NT2/D1 (cell line): ENCODE measurements around the gene HUNK.

Experiments
- SUZ12 ChIP-seq: IDR thresholded peaks from 2 replicates; pipeline ENCODE4 v1.6.1; 2011; ENCODE audit not compliant: insufficient read length, insufficient read depth; ENCODE audit errors: extremely low read depth
- YY1 ChIP-seq: IDR thresholded peaks from 2 replicates; pipeline ENCODE4 v1.6.1; 2011; ENCODE audit not compliant: insufficient read length, insufficient read depth
- ZNF274 ChIP-seq: IDR thresholded peaks from 2 replicates; pipeline ENCODE4 v1.6.1; 2011; ENCODE audit warnings: mild to moderate bottlenecking, low read depth, low read length

GRCh38 chr21:32009263-32009662, 136.4 kb downstream of the HUNK start:
- TF ChIP-seq SUZ12 = no peak
- no peak for TF ChIP-seq YY1
- no peak for TF ChIP-seq ZNF274
